ENCODE measurements around the gene GPR87. TPM values are rescaled to one million over a fixed set of nuclear protein-coding genes. Genes with fewer than 3 reads are reported as not detected.

The GPR87 gene
- polyA plus RNA-seq, 4 donors = 0.14 to 0.24 TPM; not detected in 2

Other genes with a start within 250 kb of the GPR87 start
- gene MED12L, start 231.2 kb downstream of the GPR87 start, polyA plus RNA-seq (ENCODE audit: insufficient read length in 4 of 4) = 1 to 10 TPM in 3 of 4 donors, under 1 TPM in 1; 0.50 to 2.7 (median 2.2) TPM
- under 1 TPM in 2 of 4 donors, not detected in 2; 0.24 to 0.48 TPM for gene GPR171, start 113.6 kb downstream of the GPR87 start, polyA plus RNA-seq (ENCODE audit: insufficient read length in 4 of 4)
- gene P2RY14, start 38.3 kb downstream of the GPR87 start, polyA plus RNA-seq (ENCODE audit: insufficient read length in 4 of 4) = 1 to 10 TPM in 3 of 4 donors, under 1 TPM in 1; 0.52 to 1.6 (median 1.2) TPM
- 1 to 10 TPM in 3 of 4 donors, under 1 TPM in 1; 0.53 to 2.7 (median 1.5) TPM for gene P2RY13, start 12.7 kb upstream of the GPR87 start, polyA plus RNA-seq (ENCODE audit: insufficient read length in 4 of 4)
- gene P2RY12, start 67.9 kb upstream of the GPR87 start, polyA plus RNA-seq (ENCODE audit: insufficient read length in 4 of 4) = 1 to 10 TPM in 3 of 4 donors, under 1 TPM in 1; 0.60 to 1.6 (median 1.3) TPM
- gene IGSF10, start 144.2 kb upstream of the GPR87 start, polyA plus RNA-seq (ENCODE audit: insufficient read length in 4 of 4) = 1 to 10 TPM in 3 of 4 donors, under 1 TPM in 1; 0.89 to 2.9 (median 2.3) TPM

All from left renal pelvis (tissue), 4 donors.